ENCODE results near the gene EDEM1.

Gene EDEM1

GRCh38 chr3:5197470-5198312 lies 10.2 kb downstream of the EDEM1 start:
- in situ Hi-C loops (cut with MboI; ENCODE audit: low sequenced_read_pairs), result no loop called here

GRCh38 chr3:5198313-5198677 lies 10.8 kb downstream of the EDEM1 start:
- in situ Hi-C loops (cut with MboI; ENCODE audit: low sequenced_read_pairs), result no loop called here

DNA sequence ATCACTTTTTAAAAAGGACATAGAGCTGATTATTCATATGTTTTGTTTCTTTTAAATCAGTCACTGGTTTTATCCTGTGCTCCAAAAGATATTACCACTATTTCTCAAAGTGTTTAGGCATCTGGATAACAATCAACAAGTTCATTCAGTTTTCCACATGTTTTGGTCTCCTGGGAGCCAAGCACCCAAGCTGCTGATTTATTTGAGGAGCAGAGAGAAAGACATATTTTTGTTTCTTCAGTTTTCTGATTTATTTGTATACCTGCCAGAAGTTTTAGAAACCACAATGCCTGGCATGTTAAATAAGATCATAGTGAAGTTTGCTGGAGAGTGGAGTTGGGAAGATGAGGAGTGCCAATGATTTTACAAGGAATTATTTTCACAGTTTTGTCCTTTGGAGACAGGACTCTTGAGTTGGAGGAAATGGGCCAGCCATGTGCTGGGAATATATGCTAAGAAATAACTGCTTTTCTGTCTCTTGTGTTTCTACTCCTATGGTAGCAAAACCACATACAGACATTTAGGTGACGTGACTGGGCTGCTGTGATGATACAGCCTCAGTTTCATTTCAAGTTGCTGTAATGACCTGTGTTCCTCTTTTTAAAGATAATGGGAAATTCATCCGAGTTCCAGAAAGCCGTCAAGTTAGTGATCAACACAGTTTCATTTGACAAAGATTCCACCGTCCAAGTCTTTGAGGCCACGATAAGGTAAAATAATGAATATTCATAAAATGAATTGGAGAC lies 11.7 kb downstream of the EDEM1 start:
- in situ Hi-C loops (cut with MboI; ENCODE audit: low sequenced_read_pairs), result no loop called here

GRCh38 chr3:5201536-5201935 lies 14.0 kb downstream of the EDEM1 start:
- in situ Hi-C loops (cut with MboI; ENCODE audit: low sequenced_read_pairs), result no loop called here

- in situ Hi-C loops (cut with MboI; ENCODE audit: low sequenced_read_pairs), result no loop called here
These were observed 14.7 kb downstream of the EDEM1 start for GRCh38 chr3:5202222-5202621.

DNA sequence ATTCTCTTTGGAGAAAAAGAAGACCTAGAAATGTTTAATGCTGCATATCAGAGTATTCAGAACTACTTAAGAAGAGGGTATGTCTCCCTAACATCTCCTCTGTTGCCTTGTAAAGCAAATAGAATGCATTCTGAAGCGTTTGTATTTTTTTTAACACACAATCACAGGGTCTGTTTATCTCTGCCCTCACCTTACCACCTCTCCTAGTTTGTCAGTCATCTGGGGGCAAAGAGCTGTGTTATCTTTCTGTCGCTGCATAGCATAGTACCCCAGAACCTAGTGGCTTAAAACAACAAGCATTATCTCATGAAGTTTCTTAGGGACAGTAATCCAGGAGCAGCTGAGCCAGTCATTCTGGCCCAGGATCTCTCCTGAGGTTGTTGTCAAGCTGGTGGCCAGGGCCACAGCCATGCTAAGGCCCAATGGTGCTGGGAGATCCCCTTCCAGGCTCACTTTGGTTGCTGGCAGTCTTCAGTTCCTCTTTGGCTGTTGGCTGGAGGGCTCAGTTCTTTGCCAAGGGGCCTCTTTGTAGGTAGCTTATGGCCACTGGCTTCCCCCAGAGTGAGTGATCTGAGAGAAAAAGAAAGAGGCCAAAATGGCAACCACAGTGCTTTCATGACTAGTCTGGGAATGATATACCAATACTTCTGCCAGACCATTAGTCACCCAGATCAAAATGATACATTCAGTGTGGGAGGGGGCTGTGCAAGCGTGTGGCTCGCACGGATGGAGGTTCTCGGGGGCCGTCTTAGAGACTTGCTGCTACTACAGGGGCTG lies 17.8 kb downstream of the EDEM1 start:
- in situ Hi-C loops (cut with MboI; ENCODE audit: low sequenced_read_pairs), result no loop called here

DNA sequence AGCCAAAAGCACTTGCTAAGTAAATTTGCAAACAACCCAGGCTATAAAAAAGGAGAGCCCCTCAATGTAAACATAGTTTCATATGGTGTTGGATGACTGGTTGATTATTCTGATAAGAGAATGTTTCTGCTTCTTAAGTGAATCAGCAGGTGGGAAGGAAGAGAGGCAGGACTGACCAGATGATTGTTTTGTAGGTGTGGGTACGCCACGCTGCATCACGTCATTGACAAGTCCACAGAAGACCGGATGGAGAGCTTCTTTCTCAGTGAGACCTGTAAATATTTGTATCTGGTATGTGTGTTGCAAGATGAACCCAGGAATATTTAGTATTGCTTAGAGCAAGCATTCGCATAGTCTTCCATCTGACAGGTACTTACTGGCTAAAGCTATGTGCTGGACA lies 23.4 kb downstream of the EDEM1 start:
- in situ Hi-C loops (cut with MboI; ENCODE audit: low sequenced_read_pairs), result no loop called here

DNA sequence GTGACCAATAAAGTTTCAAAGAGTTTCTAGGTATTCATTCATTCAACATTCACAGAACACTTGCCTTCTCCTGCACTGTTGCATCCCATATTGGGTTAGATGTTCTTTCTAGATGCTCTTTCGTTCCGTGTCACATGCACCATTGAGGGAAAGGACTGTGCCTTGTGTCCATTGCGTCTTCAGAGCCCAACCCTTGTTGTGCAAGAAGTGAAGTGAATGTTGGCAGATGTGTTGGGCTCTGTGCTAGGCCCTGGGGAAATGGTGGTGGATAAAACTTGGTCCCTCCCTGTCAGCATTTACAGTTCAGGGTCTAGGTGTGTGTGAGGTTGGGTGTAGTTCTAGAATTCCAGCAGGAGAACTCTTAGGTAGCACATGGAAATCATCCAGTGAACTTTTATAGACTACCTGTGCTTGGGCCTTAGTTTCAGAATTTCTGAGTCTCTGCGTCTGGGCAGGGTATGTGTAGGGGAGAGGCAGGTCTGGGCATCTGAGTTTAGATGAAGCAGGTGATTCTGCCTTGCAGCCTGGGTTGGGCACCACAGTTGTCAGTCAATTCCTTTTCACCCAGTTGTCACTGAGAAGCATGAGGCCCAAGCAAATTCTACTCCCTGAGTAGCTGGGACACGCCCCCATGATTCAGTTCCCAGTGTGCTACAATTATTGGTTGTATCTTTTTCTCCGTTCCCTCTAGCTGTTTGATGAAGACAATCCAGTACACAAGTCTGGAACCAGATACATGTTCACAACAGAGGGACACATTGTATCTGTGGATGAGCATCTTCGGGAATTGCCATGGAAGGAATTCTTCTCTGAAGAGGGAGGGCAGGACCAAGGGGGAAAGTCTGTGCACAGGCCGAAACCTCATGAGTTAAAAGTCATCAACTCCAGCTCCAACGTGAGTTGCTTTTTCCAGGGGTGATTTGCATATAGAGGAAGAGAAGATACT lies 25.4 kb downstream of the EDEM1 start:
- in situ Hi-C loops (cut with MboI; ENCODE audit: low sequenced_read_pairs), result no loop called here

DNA sequence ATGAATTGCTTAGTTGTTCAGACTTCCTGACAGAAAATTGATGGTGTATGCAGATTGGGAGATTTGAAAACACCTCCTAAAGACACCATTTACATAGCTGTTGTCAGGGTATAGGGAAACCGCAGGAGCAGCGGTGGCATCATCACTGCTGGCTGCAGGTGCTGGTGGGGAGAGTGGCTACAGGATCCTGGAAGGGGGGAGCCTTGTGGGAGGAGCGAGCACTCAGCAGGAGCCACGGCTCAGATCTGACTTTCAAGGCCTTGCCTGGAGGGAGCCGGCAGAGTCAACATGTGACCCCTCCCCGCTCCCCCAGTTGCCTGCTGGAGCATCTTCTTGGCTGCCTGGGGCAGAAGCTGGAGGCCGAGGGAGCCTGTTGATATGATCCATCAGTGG lies 26.1 kb downstream of the EDEM1 start:
- in situ Hi-C loops (cut with MboI; ENCODE audit: low sequenced_read_pairs), result no loop called here

DNA sequence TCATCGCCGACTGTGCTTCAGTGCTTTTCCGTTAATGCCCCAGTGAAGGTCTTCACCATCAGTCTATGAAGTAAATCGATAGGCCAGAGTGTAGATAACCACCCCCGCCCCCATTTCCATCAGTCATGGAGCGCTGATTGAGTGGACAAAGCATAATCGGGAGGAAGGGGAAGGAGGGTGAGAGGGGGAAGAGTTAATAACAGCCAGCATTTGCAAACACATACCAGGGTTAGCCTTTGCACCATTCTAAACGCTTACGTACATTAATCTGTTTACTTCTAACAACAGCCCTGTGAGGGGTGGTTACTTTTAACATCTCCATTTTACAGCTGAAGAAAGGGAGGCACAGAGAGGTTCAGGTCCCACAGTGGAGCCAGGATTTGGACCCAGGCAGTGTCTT lies 26.8 kb downstream of the EDEM1 start:
- in situ Hi-C loops (cut with MboI; ENCODE audit: low sequenced_read_pairs), result no loop called here

- in situ Hi-C loops (cut with MboI; ENCODE audit: low sequenced_read_pairs), result no loop called here
These were observed 30.5 kb downstream of the EDEM1 start for GRCh38 chr3:5217824-5218595.

GRCh38 chr3:5218815-5219214 lies 31.3 kb downstream of the EDEM1 start:
- in situ Hi-C loops (cut with MboI; ENCODE audit: low sequenced_read_pairs), result no loop called here

DNA sequence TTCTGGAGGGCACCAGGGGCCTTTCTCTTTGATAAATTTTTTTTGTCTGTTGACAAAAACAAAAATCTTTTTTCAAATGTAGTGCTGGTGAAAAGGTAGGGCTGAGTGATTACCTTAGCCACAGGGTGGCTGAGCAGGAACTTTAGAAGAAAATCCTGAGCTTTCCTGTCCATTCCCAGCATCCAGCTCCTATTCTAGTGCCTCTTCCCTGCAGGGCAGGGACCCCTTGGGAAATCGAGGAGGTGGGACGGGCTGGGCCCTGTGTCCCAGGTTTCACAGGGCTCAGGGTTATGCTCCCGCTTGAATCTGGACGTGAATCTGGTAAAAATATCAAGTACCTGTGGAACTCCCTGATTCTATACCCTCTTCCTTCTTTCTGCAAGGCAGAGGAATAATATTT lies 31.7 kb downstream of the EDEM1 start:
- in situ Hi-C loops (cut with MboI; ENCODE audit: low sequenced_read_pairs), result no loop called here

GRCh38 chr3:5220193-5220592 lies 32.7 kb downstream of the EDEM1 start:
- in situ Hi-C loops (cut with MboI; ENCODE audit: low sequenced_read_pairs), result no loop called here

DNA sequence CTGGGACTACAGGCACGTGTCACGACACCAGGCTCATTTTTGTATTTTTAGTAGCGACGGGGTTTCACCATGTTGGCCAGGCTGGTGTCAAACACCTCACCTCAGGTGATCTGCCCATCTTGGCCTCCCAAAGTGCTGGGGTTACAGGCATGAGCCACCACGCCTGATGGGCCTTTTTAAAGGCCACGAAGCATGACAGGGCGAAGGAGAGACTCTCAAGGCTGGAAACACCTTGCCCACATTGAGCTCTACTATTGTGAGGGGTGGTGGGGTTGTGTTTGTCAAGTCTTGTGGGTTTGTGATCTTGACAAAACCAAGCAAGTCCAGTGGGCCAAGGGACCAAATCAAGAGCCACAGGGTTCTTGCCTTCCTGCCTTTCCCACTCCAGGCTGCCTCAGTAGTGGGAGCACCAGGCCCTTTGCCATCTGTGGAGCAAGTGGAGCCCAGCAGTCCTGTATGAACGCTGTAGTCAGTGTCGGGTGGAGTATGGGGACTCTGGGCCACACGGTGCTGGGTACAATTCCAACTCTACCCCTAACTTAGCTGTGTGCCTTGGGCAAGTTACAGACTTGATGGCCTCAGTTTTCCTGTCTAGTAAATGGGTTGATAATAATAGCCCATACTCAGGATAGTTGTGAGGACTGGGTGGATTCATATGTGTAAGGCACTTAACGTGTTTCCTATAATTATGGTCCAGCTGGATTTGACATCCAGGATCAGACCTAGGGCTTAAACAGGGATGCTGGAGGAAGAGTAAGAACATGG lies 33.3 kb downstream of the EDEM1 start:
- in situ Hi-C loops (cut with MboI; ENCODE audit: low sequenced_read_pairs), result no loop called here

GRCh38 chr3:5221701-5222100 lies 34.2 kb downstream of the EDEM1 start:
- in situ Hi-C loops (cut with MboI; ENCODE audit: low sequenced_read_pairs), result no loop called here

DNA sequence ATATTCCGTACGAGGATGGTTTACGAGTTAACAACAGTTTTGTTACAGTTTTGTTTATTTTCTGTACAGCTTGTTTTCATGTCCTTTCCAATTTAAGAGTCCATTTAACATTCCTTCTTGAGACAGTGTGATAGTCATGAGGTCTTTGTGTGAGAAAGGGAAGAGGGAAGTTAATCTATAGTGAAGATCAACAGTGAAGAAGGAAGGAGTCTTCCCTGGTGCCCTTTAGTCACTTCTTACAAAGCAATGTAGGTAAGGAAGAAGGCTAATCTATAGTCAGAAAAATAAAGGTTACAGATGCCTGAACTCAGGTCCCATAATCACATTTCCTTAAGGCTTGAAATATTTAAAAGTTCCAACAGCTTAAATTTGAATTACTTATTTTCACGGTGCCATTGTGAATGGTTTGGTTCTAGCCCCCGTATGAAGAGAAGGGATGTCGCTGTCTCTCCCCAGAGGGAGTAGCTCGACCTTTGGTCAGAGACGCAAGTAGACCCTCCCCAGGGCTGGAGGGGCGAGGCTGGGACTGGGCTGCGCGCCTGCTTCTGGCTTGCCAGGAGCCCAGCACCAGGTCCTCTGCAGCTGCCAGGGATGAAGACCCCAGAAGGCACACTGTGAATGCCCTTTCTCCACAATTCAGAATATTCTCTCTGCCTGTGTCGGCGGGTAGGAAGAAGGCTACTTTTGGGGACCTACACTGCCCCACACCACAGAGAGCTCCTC lies 34.9 kb downstream of the EDEM1 start:
- in situ Hi-C loops (cut with MboI; ENCODE audit: low sequenced_read_pairs), result no loop called here

DNA sequence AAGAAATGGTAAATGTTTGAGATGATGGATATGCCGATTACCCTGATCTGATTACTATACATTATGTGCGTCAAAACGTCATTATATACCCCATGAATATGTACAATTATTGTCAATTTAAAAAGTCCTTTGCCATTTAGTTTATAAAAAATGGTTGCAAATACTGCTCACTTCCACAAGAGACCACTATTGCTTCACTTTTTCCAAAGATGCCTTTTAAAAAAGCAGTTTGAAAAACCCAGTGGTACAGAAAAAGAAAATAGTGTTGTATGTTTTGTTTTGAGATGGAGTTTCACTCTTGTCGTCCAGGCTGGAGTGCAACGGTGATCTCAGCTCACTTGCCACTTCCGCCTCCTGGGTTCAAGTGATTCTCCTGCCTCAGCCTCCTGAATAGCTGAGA lies 39.3 kb downstream of the EDEM1 start:
- in situ Hi-C loops (cut with MboI; ENCODE audit: low sequenced_read_pairs), result no loop called here

All from HL-60/S4 treated with phorbol 12-myristate 13-acetate at 8.2 ng/mL for 4 days and 3 days (cell line).